ENCODE results near the gene GRID1. TPM values are rescaled to one million over a fixed set of nuclear protein-coding genes. Genes with fewer than 3 reads are reported as not detected.

The GRID1 gene
- total RNA-seq, 2 experiments from 2014 or later: not detected

DNA sequence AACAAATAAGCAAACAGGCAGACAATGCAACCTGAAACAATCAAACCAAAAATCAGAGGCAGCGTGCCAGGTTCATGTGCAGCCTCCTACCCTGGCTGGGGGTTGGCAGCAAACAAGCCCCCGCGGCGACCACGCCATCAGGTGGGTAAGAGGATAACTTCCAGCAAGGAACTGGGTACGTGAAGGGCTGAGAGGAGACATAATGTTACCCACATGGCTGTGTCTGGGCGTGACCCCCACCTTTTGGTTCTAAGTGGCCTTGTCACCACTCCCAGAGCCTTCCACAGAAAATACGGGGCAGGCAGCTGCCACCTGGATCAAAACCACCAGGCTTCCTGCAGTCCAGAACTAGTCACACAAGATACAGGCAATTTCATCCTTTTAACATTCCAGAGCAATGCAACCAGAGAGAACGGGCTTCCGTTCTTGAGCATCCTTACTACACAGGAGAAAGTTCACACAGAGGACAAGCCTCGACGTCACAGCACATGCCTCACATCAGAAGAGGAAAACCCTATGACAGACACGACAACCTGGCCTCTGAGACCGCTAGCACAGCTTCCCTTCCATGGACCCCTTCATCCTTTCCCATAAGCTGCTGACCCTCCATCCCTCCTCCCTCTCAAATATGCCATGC is 171.0 kb downstream of the GRID1 start:
- no peaks in the 10 kb centered on the region for H3K36me3 Mint-ChIP-seq (ENCODE audit: low read depth)
- no peaks in the 10 kb centered on the region for H3K9me3 Mint-ChIP-seq
- H3K4me3 Mint-ChIP-seq: no peak overlapping the region
- POLR2A ChIA-PET: no interaction called here
- no peak overlapping the region for H3K27ac Mint-ChIP-seq
- CTCF ChIA-PET: interaction anchor here (0.6 kb wide), 1 partner anchor 594 kb away, joined by 4 read pairs; no protein-coding TSS in a partner anchor
- peaks cover 6% of the 10 kb centered on the region for H3K27me3 Mint-ChIP-seq
- H3K4me1 Mint-ChIP-seq: no peaks in the 10 kb centered on the region
- DNase-seq: no peak

DNA sequence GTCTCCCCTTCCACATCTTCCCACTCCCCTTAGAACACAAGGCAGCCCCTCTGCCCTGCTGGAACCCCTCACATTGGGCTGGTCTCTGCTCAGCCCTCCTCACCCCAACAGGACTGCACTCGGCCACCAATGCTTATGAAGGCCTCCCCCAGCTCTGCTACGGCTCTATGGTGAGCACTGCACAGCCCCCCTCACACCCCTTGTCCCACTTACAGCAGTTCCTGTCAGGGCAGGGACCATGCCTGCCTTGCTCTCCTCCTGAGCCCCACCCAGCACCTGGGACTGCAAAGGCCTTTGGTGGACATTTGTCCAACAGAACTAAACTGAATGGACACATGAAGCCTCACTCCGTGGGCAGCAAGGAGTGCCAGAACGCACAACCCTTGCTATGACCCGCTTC is 171.9 kb downstream of the GRID1 start:
- POLR2A ChIA-PET: no interaction called here
- H3K9me3 Mint-ChIP-seq: no peaks in the 10 kb centered on the region

DNA sequence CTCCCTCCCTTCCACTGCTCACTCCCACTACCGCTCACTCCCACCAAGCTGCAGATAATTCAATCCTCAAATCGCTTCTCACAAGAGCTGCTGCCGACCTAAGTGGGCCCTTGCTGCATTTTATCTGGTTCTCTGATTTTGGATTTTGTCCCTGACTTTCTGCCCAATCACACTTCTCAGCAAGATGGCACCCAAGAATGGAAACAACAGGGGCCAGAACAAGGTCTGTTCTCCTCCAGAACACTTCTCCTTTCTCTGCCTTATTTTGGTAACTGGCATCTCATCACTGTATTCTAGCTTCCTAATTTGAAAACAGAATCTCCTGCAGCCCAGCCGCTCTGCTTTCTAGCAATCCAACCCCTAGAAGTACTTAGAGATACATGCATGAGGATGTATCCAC is 172.8 kb downstream of the GRID1 start:
- ChIA-PET CTCF (no interaction called here), POLR2A (no interaction called here)
- no peak for DNase-seq
- Mint-ChIP-seq H3K27ac (no peak overlapping the region), H3K36me3 (ENCODE audit: low read depth) (no peaks in the 10 kb centered on the region), H3K27me3 (peaks cover 5% of the 10 kb centered on the region), H3K9me3 (no peaks in the 10 kb centered on the region), H3K4me1 (no peaks in the 10 kb centered on the region), H3K4me3 (no peak overlapping the region)

More for the DNA sequence above, 171.9 kb downstream of the GRID1 start:
- no peak overlapping the region for H3K27ac Mint-ChIP-seq
- H3K27me3 Mint-ChIP-seq: peaks cover 3% of the 10 kb centered on the region
- H3K36me3 Mint-ChIP-seq (ENCODE audit: low read depth): no peaks in the 10 kb centered on the region
- no peak overlapping the region for H3K4me3 Mint-ChIP-seq
- DNase-seq: no peak
- CTCF ChIA-PET: no interaction called here
- H3K4me1 Mint-ChIP-seq: no peaks in the 10 kb centered on the region

DNA sequence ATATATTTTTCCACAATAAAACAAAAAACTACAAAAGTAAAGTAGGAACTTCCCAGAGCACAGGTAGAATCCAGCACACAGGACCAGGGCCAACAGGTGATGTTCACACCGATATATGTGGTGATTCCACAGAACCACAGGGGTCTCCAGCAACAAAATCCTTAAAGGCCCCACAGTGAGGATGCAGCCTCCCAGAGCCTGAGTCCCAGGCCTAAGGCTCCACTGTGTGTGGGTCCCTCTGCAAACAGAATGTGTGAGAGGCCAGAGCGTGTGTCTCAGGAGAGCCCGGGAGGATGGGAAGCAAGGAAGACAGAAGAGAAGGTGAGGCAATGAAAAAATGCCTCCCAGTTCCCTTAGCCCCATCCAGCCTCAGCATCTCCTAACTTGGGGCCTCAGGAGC is 173.9 kb downstream of the GRID1 start:
- peaks cover 5% of the 10 kb centered on the region for H3K27me3 Mint-ChIP-seq
- H3K4me1 Mint-ChIP-seq: no peaks in the 10 kb centered on the region
- H3K9me3 Mint-ChIP-seq: no peaks in the 10 kb centered on the region
- no peak for DNase-seq
- H3K27ac Mint-ChIP-seq: no peak overlapping the region
- no peaks in the 10 kb centered on the region for H3K36me3 Mint-ChIP-seq (ENCODE audit: low read depth)
- no peak overlapping the region for H3K4me3 Mint-ChIP-seq
- CTCF ChIA-PET: no interaction called here
- POLR2A ChIA-PET: no interaction called here

DNA sequence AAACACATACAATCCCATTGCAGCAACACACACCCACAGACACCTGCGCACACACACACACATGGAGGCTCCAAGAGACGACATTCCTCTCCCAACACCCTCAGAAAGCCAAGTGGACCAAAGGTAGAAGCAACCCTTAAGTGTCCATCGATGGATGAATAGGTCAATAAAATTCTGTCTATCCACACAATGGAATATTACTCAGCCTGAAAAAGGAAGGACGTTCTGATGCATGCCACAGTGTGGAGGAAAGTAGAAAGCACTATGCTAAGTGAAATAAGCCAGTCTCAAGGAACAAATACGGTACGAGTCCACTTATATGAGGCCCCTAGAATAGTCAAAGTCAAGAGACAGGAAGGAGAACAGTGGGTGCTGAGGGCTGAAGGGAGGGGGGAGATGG is 174.4 kb downstream of the GRID1 start:
- CTCF ChIA-PET: no interaction called here
- Mint-ChIP-seq H3K27me3 (peaks cover 5% of the 10 kb centered on the region), H3K9me3 (no peaks in the 10 kb centered on the region), H3K36me3 (ENCODE audit: low read depth) (no peaks in the 10 kb centered on the region), H3K4me1 (no peaks in the 10 kb centered on the region), H3K4me3 (no peak overlapping the region), H3K27ac (no peak overlapping the region)
- DNase-seq: no peak
- POLR2A ChIA-PET: no interaction called here

DNA sequence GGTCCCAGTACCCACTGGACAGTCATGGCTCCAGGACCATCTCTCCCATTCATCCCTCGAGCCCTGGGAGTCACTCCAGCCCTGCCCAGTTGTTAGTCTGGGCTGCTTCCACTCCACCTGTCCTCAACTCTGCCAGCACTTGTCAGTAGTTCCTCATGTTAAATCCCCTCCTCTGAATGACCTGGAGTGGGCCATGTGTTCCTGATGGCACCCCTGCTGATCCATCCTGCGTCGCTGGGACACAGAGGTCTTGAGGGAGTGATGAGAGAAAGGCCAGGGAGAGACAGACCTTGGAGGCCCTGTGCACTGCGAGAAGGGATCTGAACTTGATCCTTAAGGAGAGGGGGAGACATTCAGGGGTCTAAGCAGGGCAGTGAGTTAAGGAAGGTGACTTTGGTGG is 174.9 kb downstream of the GRID1 start:
- H3K9me3 Mint-ChIP-seq: no peaks in the 10 kb centered on the region
- no peak overlapping the region for H3K4me3 Mint-ChIP-seq
- H3K4me1 Mint-ChIP-seq: peaks cover under 1% of the 10 kb centered on the region
- POLR2A ChIA-PET: no interaction called here
- DNase-seq: no peak
- H3K36me3 Mint-ChIP-seq (ENCODE audit: low read depth): no peaks in the 10 kb centered on the region
- no peak overlapping the region for H3K27ac Mint-ChIP-seq
- H3K27me3 Mint-ChIP-seq: peaks cover 2% of the 10 kb centered on the region
- CTCF ChIA-PET: no interaction called here

DNA sequence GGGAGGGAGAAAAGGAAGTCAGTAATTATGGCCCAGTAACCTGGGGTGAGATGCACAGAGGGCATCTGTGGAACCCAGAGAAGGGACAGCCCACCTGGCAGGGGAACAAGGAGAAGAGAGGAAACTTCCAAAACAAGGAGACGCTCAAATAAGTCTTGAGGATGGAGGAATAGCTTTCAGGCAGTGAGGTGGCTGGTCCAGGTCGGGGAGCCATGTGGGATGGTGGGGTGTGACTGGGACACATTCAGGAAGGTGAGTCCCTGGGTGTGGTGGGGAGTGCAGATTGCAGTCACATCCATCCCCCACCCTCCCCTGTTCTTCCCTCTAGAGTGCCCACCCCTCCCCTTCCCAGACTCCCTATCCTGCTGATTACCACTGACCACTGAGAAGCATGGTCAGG is 175.4 kb downstream of the GRID1 start:
- H3K4me3 Mint-ChIP-seq: no peak overlapping the region
- no peak overlapping the region for H3K27ac Mint-ChIP-seq
- H3K9me3 Mint-ChIP-seq: no peaks in the 10 kb centered on the region
- no peaks in the 10 kb centered on the region for H3K36me3 Mint-ChIP-seq (ENCODE audit: low read depth)
- DNase-seq: no peak
- ChIA-PET POLR2A (no interaction called here), CTCF (no interaction called here)
- peaks cover 7% of the 10 kb centered on the region for H3K27me3 Mint-ChIP-seq
- peaks cover 4% of the 10 kb centered on the region for H3K4me1 Mint-ChIP-seq

DNA sequence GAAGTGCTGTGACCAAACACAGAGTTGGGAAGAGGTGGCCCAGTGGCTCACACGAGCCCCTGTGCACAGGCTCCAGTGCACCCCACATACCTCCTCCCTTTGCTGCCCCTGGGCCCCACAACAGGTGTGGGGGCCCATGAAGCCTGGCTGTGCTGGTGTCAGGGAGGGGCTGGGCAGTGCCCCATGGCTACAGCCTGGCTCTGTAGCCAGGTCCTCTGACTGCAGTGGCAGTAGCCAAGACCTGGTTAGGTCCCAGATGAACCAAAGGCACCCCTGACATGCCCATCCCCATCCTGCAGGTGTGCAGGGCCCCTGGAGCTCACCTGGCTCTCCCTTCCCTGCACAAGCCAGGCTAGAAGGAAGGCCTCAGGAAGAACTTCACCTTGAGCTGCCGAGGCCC is 176.3 kb downstream of the GRID1 start:
- H3K9me3 Mint-ChIP-seq: no peaks in the 10 kb centered on the region

DNA sequence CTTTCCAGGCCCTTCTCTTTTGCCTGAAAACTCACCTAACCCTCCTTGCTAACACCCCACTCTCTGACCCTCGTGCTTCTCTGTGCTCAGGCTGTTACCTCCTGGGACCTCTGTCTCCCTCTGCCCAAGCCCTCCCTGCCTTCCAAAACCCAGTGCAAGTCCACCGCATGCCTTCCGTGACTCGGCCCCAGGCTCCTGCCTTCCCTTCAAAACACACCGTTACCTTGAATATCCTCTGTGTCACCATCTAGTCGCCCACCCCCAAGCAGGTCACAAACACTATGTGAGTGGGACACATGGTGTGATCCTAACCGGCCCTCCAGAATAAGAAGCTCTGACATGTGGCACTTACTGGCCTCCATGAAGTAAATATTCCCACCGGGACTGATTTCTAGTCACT is 176.7 kb downstream of the GRID1 start:
- Mint-ChIP-seq H3K4me1 (peaks cover 4% of the 10 kb centered on the region), H3K27ac (no peak overlapping the region), H3K9me3 (no peaks in the 10 kb centered on the region), H3K4me3 (no peak overlapping the region), H3K36me3 (ENCODE audit: low read depth) (no peaks in the 10 kb centered on the region), H3K27me3 (peaks cover 17% of the 10 kb centered on the region)
- DNase-seq: no peak
- CTCF ChIA-PET: no interaction called here
- POLR2A ChIA-PET: no interaction called here

More for the DNA sequence above, 176.3 kb downstream of the GRID1 start:
- H3K4me1 Mint-ChIP-seq: peaks cover 4% of the 10 kb centered on the region
- H3K27ac Mint-ChIP-seq: no peak overlapping the region
- CTCF ChIA-PET: no interaction called here
- no peak overlapping the region for H3K4me3 Mint-ChIP-seq
- POLR2A ChIA-PET: no interaction called here
- no peak for DNase-seq
- peaks cover 14% of the 10 kb centered on the region for H3K27me3 Mint-ChIP-seq
- no peaks in the 10 kb centered on the region for H3K36me3 Mint-ChIP-seq (ENCODE audit: low read depth)

DNA sequence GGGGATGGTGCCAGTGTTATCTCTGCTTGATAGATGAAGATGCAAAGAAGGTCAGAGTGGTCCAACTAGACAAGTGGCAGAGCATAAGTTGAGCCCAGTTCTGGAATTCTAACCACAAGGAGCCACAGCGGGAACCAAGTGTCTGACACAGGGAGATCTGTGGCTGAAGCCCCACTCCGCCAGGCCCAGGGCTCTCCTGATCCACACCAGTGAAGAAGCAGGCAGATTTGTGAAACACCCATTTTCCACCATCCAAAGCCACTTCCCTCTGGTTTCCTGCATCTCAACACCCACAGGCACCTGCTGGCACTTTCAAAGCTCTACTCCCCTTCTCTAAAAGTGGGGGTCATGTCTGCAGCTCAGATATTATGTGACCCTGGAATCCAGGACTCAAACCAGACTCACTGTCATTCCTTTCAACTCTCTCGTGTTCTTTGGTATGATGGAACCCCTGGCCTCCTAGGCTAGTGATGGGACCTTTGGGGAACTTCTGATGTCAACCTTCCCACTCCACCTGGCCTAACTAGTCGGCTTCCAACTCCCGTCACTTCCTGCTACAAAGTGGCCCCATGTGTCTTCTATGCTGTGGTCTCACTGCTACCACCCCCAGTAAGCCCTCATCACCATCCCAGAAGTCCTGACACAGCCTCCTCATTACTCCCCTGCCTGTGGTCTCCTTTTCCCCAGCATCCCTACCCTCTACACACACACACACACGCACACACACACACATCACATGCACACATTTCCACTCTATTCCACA is 177.6 kb downstream of the GRID1 start:
- Mint-ChIP-seq H3K27ac (no peak overlapping the region), H3K4me1 (peaks cover 4% of the 10 kb centered on the region), H3K4me3 (no peak overlapping the region), H3K36me3 (ENCODE audit: low read depth) (no peaks in the 10 kb centered on the region), H3K9me3 (no peaks in the 10 kb centered on the region), H3K27me3 (peaks cover 23% of the 10 kb centered on the region)
- CTCF ChIA-PET: no interaction called here
- POLR2A ChIA-PET: no interaction called here
- no peak for DNase-seq

DNA sequence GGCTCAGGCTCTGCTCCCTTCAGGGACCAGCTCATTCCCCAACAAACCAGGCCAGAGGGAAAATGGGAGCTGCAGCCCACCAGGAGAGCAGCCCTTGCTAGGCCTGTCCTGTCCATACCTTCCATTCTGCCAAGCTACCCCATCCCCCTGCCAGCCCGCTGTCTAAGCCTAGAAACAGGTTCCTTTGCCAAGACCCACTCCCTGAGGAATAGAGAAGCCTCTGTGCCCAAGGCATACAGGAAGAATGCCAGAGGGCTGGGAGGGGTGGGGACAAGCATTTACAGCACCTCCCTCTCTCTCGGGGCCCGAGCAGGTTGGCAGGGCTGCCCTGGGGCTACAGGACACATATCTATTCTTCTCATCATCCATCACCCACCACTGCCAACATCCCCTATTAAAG is 178.3 kb downstream of the GRID1 start:
- Mint-ChIP-seq H3K27me3 (peaks cover 23% of the 10 kb centered on the region), H3K27ac (no peak overlapping the region), H3K4me1 (peaks cover 4% of the 10 kb centered on the region), H3K4me3 (no peak overlapping the region), H3K9me3 (no peaks in the 10 kb centered on the region), H3K36me3 (ENCODE audit: low read depth) (no peaks in the 10 kb centered on the region)
- ChIA-PET CTCF (no interaction called here), POLR2A (no interaction called here)
- no peak for DNase-seq

DNA sequence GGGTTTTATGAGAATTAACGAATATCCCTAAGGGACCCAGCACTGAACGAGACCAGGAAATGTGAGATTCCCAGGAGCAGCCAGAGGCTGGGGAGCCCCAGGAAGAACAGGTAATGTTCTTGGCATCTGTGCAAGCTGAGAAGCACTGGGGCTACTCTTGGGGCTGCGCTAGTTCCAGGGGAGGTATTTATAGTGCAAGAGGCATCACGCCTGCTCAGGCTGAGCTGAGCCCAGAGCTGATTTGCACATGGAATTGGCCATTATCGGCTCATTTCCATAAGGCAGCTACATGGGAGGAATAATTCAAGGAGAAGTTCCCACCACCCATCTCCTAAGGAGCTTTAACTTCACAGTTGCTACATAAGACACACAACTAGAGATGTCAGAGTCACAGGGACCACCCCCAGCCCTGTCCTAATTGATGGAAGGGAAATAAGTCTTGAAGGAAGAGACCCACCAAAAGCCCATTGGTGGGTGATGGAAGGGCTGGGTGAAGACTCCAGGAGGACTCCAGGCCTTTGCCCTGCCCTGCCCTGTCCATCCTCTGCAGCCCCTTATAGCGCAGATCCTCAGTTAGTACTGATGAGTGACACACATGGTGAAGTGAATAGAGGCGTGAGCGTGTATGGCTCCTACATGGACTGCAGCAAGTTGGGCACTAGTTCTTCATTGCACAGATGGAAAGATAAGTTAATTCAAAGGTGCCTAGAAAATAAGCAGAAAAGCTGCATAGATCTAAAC is 178.9 kb downstream of the GRID1 start:
- POLR2A ChIA-PET: no interaction called here
- Mint-ChIP-seq H3K27ac (no peak overlapping the region), H3K36me3 (ENCODE audit: low read depth) (no peaks in the 10 kb centered on the region), H3K9me3 (no peaks in the 10 kb centered on the region), H3K4me1 (peaks cover 4% of the 10 kb centered on the region), H3K27me3 (peaks cover 23% of the 10 kb centered on the region), H3K4me3 (no peak overlapping the region)
- CTCF ChIA-PET: no interaction called here
- DNase-seq: no peak

DNA sequence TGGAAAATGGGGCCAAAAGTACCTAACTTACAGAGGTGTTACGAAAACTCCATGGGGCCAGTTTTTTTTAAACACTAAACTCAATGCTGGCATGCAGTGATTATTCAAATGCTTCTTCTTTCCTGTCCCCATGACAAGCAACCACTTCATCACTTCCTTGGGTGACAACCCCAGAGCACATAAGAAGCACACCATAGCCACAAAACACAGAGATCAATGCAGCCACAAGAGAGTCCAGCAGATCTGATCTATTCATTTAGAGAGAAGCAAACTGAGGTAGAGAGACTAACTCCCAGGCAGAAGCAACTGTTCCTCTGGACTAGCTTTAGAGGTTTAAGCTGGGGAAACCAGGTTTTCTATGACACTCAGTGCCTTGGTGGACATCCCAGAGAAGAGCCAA is 180.0 kb downstream of the GRID1 start:
- Mint-ChIP-seq H3K4me1 (peaks cover 4% of the 10 kb centered on the region), H3K36me3 (ENCODE audit: low read depth) (no peaks in the 10 kb centered on the region), H3K27ac (no peak overlapping the region), H3K4me3 (no peak overlapping the region), H3K9me3 (no peaks in the 10 kb centered on the region), H3K27me3 (peaks cover 23% of the 10 kb centered on the region)
- no peak for DNase-seq
- ChIA-PET POLR2A (no interaction called here), CTCF (no interaction called here)

DNA sequence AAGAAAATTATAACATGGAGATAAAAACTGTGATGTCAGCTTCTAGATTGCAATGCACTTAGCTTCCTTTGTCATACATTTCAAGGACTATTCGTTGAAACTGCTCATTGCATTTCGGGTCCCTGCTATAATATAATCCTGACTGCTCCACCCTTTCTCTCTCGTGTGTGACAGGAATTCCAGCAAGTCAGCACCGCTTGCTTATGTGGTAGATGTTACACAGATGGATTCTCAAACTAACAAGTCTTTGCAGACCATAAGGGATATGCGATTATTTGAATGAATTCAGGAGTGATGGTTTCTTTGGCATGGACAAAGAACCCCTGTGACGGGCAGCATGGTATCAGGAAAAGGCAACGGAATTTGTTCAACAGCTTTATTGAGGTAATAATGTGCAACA is 184.0 kb downstream of the GRID1 start:
- ChIA-PET CTCF (no interaction called here), POLR2A (no interaction called here)
- no peak overlapping the region for H3K4me3 Mint-ChIP-seq
- no peaks in the 10 kb centered on the region for H3K36me3 Mint-ChIP-seq (ENCODE audit: low read depth)
- H3K27me3 Mint-ChIP-seq: peaks cover 21% of the 10 kb centered on the region
- H3K9me3 Mint-ChIP-seq: no peaks in the 10 kb centered on the region
- no peak overlapping the region for H3K27ac Mint-ChIP-seq
- peaks cover 4% of the 10 kb centered on the region for H3K4me1 Mint-ChIP-seq
- no peak for DNase-seq

All from activated CD4-positive, alpha-beta memory T cell treated with anti-CD3 and anti-CD28 coated beads, Interleukin-2, amount 10 ng/mL, durations not matched to agents 7 days and 5 days (primary cell).